Measurements from ENCODE around the gene NUP133. TPM values are rescaled to one million over a fixed set of nuclear protein-coding genes. Genes with fewer than 3 reads are reported as not detected.
A peak's percentile ranks its signal among the peaks of the same experiment; 100 is the strongest.

Gene NUP133
- total RNA-seq, 1 experiment from 2014 or later = 65.2 TPM

DNA sequence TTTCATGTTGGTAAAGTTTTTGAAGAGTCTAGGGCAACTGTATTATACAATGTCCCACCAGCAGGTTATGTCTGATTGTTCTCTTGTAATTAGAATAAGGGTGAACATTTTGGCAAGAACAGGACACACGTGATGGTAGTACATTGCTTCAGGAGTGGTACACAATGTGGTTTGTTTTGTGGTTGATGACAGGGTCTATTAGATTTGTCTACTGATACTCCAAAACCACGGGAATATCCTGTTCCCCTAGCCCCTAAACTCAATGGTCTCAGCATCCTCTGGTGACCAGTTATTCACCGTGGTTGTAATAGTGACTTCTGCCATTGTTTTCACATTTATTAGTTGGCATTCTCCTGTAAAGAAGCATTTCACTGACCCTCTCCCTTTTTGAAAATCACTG is 52.1 kb downstream of the NUP133 start:
- Mint-ChIP-seq H3K9me3 (ENCODE audit: unreplicated experiment) (no peaks in the 10 kb centered on the region), H3K27me3 (ENCODE audit: insufficient read depth, unreplicated experiment) (no peaks in the 10 kb centered on the region), H3K27ac (ENCODE audit: low read depth, unreplicated experiment) (no peak overlapping the region), H3K4me1 (ENCODE audit: insufficient read depth, unreplicated experiment) (peaks cover 6% of the 10 kb centered on the region), H3K4me3 (ENCODE audit: unreplicated experiment) (no peak overlapping the region), H3K36me3 (ENCODE audit: insufficient read depth, unreplicated experiment) (peaks cover 99% of the 10 kb centered on the region)
- no peak for DNase-seq (ENCODE audit: unreplicated experiment)
- CTCF ChIA-PET = interaction anchor here (0.6 to 1.5 kb wide), 5 partner anchors 12 to 198 kb away, joined by 3 to 13 read pairs (median 3); no protein-coding TSS in a partner anchor
- BruUV-seq (replicated peaks) = no TSS peak
- intact Hi-C loops (cut with micrococcal nuclease) = no loop called here
- POLR2A ChIA-PET = no interaction called here
- TF ChIP-seq, protein P1, sequence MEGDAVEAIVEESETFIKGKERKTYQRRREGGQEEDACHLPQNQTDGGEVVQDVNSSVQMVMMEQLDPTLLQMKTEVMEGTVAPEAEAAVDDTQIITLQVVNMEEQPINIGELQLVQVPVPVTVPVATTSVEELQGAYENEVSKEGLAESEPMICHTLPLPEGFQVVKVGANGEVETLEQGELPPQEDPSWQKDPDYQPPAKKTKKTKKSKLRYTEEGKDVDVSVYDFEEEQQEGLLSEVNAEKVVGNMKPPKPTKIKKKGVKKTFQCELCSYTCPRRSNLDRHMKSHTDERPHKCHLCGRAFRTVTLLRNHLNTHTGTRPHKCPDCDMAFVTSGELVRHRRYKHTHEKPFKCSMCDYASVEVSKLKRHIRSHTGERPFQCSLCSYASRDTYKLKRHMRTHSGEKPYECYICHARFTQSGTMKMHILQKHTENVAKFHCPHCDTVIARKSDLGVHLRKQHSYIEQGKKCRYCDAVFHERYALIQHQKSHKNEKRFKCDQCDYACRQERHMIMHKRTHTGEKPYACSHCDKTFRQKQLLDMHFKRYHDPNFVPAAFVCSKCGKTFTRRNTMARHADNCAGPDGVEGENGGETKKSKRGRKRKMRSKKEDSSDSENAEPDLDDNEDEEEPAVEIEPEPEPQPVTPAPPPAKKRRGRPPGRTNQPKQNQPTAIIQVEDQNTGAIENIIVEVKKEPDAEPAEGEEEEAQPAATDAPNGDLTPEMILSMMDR (IDR thresholded peaks at IDR 0.05; ENCODE audit: unreplicated experiment) = no peak

DNA sequence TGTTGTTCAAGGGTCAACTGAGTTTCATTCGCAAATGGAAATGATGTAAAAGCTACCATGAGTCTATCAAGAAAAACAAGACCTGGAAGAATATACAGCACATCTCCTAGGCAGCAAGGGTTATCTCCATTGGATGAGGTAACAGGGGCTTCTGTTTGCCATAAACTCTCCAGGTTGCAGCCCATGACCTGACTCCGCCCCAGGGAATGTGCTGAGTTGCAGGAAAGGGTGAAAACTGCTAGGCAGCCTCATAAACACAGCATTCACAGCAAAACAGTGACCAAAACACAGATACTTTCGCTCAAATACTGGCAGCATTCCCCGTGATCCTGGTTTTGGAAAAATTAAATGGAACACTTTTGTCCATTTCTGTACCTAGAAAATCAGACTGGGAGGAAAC is 54.1 kb downstream of the NUP133 start:
- Mint-ChIP-seq H3K27me3 (ENCODE audit: insufficient read depth, unreplicated experiment) (no peaks in the 10 kb centered on the region), H3K4me3 (ENCODE audit: unreplicated experiment) (no peak overlapping the region), H3K27ac (ENCODE audit: low read depth, unreplicated experiment) (no peak overlapping the region), H3K36me3 (ENCODE audit: insufficient read depth, unreplicated experiment) (peaks cover 99% of the 10 kb centered on the region), H3K9me3 (ENCODE audit: unreplicated experiment) (no peaks in the 10 kb centered on the region), H3K4me1 (ENCODE audit: insufficient read depth, unreplicated experiment) (peaks cover 6% of the 10 kb centered on the region)
- TF ChIP-seq, protein P1 (IDR thresholded peaks at IDR 0.05; ENCODE audit: unreplicated experiment) = no peak
- CTCF ChIA-PET = interaction anchor here (0.7 to 13.1 kb wide), 11 partner anchors 9 to 789 kb away, joined by 3 to 216 read pairs (median 14); no protein-coding TSS in a partner anchor
- intact Hi-C loops (cut with micrococcal nuclease) = loop anchor here (5.0 kb wide), 1 partner anchor 112 kb away; the partner anchor contains the start of gene CCSAP
- BruUV-seq (replicated peaks) = no TSS peak
- POLR2A ChIA-PET = interaction anchor here (1.0 kb wide), 1 partner anchor 151 kb away, joined by 3 read pairs; no protein-coding TSS in a partner anchor
- no peak for DNase-seq (ENCODE audit: unreplicated experiment)

DNA sequence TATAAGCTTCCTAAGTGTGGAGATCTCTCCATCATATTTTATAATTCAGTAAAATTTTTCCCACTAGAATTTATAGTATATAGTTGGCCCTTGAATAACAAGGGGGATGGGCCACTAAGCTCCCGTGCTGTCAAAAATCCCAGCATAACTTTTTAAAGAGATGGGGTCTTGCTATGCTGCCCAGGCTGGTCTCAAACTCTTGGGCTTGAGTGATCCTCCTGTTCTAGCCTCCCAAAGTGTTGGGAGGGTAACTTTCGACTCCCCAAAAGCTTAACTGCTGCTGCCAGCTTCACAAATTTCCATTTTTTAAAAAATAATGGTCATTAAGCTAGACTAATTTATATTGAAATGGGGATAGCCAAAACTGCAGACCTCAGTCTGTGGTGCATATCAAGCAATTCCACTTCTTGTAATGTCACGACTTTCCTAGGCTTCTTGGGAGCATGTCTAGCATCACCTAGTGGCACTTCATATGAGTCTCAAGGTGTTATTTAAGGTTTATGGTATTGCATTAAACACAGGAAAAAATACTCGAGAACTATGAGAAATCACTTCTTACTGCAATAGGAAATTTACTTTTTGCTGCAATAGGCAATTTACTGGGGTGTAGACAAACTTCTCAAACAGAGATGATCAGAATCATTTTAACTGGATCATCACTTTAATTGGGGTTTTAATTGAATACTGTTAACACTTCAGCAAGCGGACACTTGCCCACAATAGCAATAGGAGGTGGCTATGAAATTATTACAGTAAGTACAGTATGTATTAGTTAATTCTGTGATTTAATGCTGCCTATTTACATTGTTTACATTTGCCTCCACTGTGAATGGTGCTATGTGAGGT is 55.0 kb downstream of the NUP133 start:
- H3K9me3 Mint-ChIP-seq (ENCODE audit: unreplicated experiment) = no peaks in the 10 kb centered on the region
- POLR2A ChIA-PET = interaction anchor here (1.3 to 2.5 kb wide), 5 partner anchors 11 to 195 kb away, joined by 4 to 8 read pairs (median 4); partner anchors contain the start of gene NUP133
- H3K4me3 Mint-ChIP-seq (ENCODE audit: unreplicated experiment) = no peak overlapping the region

More for the DNA sequence above, 55.0 kb downstream of the NUP133 start:
- CTCF ChIA-PET = interaction anchor here (0.5 to 13.1 kb wide), 45 partner anchors 8 to 1985 kb away, joined by 3 to 216 read pairs (median 5); partner anchors contain the start of gene CCSAP
- BruUV-seq (replicated peaks) = no TSS peak
- TF ChIP-seq, protein P1 (IDR thresholded peaks at IDR 0.05; ENCODE audit: unreplicated experiment) = peak; percentile 67
- DNase-seq (ENCODE audit: unreplicated experiment) = peak; percentile 51
- Mint-ChIP-seq H3K4me1 (ENCODE audit: insufficient read depth, unreplicated experiment) (peaks cover 6% of the 10 kb centered on the region), H3K36me3 (ENCODE audit: insufficient read depth, unreplicated experiment) (peaks cover 99% of the 10 kb centered on the region), H3K27me3 (ENCODE audit: insufficient read depth, unreplicated experiment) (no peaks in the 10 kb centered on the region), H3K27ac (ENCODE audit: low read depth, unreplicated experiment) (no peak overlapping the region)
- intact Hi-C loops (cut with micrococcal nuclease) = loop anchor here (1.0 to 5.0 kb wide), 2 partner anchors 111 to 195 kb away; partner anchors contain the start of gene CCSAP
